HTR-8/SVneo (cell line): ENCODE measurements around the gene BDKRB1.
"Not testable (repeated sequence)": the region's sequence is repeated elsewhere in the genome, so short reads cannot be mapped to it uniquely, and the experiment has no call there.

ENCODE experiments used
- DNase-seq: peaks from one replicate; pipeline ENCODE4 v3.0.0; 2011; ENCODE audit warnings: low spot score, mixed read lengths; ENCODE audit not compliant: insufficient read length
- FAIRE-seq: peaks from 2 replicates; lab custom pipeline; 2011; peaks lifted over from hg19 to GRCh38; lab: Jason Lieb, UNC

Gene BDKRB1

DNA sequence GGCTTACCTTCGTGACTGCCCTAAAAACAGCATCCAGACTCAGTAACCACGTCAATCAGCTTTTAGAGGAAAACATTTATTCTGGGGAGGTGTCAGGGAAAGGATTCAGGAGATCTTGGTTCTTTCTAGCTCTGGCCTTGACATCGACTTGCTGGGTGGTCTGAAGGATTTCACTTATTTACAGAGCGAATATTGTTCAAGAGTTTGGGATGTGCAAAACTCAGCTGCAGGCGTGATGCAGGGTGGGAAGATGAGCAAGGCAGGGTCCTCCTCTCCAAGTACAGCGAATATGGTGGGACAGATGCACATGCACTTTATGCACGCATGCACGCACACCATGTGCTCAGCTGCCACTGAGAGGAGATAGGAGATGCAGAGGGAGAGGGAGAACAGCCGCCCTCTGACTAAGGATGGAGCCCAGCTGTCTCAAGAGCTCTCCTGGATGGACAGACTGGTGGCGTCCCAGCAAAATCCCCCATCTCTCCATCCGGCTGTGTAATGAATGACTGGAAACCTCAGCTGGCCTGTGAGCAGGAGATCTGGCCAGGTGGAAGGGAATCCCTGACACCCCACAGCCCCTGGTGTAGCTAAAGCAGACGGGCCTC lies 24.4 kb upstream of the BDKRB1 start:
- FAIRE-seq, result no peak

DNA sequence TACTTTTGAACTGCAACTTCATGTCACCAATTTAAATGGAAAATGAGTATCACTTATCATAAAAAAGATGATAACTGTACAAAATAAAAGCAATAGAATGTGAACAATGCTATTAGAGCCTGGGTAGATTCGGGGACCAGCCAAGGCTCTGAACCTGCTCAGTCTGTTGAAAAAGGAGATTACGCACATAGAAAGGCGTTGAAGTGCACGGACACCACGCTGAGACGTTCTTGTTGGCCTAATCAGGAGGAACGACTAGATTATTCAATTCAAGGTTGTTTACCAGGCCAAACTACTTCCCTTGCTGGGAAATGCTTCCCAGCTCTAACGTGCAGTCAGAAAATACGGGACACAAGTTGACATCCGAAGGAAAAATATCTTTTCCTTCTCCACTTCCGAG lies 23.5 kb upstream of the BDKRB1 start:
- DNase-seq (no peak), FAIRE-seq (no peak)

More for the DNA sequence above, 24.4 kb upstream of the BDKRB1 start:
- no peak for DNase-seq

DNA sequence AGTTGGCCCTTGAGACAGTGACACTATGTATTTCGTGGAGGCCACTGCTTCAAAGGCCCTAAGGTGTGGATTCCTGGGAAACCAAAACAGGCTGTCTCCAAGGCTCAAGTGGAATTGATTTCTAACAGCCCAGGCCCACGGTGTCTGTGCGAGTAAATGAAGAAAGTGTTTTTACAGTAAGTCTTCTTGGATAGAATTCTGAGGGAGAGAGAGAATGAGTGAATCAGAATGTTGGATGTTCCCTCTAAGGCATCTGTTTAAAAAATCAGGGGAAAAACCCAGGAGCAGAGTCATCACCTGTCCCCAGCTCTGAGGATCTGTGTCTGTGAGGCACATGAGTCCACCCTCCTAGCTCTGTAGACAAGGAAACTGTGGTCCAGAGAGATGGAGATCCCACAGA lies 22.3 kb upstream of the BDKRB1 start:
- no peak for DNase-seq
- FAIRE-seq, result no peak

DNA sequence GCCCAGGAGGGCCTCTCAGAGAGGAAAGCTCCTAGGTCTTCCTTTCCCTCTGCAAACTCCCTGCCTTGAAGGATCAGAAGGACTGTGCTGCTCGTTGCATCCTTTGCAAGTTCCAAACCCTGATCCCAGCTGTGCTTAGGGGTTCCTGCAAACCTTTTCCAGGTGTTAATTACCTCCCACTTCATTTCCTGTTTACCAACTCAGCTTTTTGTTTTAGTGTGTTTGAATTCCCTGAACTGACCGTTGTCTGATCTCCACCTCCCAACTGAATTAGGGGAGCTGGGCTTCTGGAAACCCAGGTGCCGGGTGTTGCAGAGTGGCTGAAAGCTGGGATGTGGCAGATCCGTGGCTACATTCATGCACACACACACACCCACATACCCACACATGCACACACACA lies 20.6 kb upstream of the BDKRB1 start:
- DNase-seq (no peak), FAIRE-seq (no peak)

DNA sequence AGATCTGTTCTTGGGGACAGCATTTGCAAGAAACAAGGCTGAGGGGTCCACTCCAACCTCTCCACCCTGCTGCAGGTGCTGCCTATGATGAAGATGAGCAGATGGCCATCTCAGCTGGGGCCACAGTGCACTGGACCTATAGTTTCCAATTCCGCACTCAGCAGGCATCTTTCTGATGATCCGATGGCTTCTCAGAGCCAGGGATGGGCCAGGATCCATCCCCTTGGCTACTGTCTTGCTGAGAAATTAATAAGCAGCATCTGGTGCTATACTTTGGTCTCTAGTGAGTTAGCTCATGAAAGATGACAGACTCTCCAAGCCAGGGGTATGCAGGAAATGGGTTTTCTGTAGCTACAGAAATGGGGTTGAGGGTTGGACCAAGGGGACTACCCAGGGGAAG lies 18.4 kb upstream of the BDKRB1 start:
- DNase-seq, result no peak
- no peak for FAIRE-seq

DNA sequence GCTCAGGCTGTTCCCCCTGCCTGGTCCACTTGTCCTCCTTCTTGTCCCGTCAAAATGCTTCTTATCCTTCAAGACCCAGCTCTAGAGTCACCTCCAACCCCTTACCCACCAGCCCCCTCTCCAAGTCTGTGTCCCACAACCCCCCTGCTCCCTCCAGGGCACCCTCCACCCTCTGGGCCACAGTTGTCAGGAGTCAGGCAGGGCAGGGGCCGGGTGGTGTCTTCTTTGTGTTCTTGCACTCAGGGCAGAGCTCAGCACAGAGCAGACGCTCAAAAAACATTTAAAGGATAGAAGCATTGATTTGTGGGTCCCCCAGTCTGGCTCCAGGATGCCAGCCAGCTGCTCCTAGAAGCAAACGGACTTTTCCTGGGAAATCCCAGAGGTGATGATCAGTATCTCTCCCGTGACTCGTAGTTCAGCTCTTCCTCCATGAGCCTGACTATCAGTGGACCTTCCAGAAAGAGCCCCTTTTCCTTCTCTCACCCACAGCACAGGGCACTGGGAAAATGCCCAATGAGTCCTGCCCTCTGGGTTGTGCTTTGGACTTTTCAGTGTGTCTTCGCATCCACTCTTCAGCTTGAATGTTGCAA lies 17.2 kb upstream of the BDKRB1 start:
- FAIRE-seq (no peak), DNase-seq (no peak)

DNA sequence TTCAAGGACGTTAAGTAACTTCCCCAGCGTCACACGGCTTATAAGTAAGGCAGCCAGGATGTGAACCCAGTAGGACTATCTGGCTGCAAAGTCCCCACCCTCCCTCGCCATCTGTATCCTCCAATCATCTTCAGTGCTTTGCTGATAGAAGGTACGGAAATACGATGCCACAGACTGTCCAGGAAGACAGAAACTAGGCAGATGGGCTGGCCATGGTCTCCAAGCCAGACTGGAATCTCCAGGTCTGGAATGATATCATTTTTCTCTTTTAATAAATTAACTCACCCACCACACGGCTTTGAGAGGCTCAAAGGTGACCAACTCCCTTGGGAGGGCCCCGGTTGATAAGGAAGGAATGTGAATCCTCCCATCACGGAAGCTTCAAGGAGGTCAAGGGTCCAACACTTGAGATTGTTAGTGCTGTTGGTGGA lies 16.3 kb upstream of the BDKRB1 start:
- FAIRE-seq, result no peak
- no peak for DNase-seq

DNA sequence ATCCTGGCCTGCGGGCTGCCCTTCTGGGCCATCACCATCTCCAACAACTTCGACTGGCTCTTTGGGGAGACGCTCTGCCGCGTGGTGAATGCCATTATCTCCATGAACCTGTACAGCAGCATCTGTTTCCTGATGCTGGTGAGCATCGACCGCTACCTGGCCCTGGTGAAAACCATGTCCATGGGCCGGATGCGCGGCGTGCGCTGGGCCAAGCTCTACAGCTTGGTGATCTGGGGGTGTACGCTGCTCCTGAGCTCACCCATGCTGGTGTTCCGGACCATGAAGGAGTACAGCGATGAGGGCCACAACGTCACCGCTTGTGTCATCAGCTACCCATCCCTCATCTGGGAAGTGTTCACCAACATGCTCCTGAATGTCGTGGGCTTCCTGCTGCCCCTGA lies 15.4 kb upstream of the BDKRB1 start:
- no peak for FAIRE-seq

DNA sequence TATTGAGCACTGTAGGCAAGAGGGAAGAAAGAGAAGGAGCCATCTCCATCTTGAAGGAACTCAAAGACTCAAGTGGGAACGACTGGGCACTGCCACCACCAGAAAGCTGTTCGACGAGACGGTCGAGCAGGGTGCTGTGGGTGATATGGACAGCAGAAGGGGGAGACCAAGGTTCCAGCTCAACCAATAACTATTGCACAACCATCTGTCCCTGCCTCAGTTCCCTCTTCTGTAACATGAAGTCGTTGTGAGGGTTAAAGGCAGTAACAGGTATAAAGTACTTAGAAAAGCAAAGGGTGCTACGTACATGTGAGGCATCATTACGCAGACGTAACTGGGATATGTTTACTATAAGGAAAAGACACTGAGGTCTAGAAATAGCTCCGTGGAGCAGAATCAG lies 13.9 kb upstream of the BDKRB1 start:
- DNase-seq (no peak), FAIRE-seq (no peak)

More for the DNA sequence above, 15.4 kb upstream of the BDKRB1 start:
- DNase-seq, result no peak

DNA sequence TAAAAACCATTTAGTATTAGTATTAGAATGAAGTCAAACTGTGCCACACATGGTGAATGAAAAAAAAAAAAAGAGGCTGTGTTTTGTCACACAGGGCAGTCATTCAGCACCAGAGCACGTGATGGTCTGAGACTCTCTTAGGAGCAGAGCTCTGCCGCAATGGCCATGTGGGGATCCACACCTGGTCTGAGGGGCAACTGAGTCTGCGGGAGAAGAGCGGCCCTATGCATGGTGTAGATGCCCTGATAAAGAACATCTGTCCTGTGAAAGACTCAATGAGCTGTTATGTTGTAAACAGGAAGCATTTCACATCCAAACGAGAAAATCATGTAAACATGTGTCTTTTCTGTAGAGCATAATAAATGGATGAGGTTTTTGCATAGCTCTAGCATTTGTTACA lies 12.2 kb upstream of the BDKRB1 start:
- FAIRE-seq, result no peak
- DNase-seq, result no peak

DNA sequence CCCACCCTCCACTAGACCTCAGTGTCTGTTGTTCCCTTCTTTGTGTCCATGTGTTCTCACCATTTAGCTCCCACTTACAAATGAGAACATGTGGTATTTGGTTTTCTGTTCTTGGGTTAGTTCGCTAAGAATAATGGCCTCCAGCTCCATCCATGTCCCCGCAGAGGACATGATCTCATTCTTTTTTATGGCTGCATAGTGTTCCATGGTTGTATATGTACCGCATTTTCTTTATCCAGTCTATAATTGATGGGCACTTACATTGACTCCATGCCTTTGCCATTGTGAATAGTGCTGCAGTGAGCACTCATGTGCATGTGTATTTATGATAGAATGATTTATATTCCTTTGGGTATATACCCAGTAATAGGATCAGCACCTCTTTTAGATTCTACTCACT lies 10.9 kb upstream of the BDKRB1 start:
- DNase-seq, FAIRE-seq: not testable (repeated sequence)

DNA sequence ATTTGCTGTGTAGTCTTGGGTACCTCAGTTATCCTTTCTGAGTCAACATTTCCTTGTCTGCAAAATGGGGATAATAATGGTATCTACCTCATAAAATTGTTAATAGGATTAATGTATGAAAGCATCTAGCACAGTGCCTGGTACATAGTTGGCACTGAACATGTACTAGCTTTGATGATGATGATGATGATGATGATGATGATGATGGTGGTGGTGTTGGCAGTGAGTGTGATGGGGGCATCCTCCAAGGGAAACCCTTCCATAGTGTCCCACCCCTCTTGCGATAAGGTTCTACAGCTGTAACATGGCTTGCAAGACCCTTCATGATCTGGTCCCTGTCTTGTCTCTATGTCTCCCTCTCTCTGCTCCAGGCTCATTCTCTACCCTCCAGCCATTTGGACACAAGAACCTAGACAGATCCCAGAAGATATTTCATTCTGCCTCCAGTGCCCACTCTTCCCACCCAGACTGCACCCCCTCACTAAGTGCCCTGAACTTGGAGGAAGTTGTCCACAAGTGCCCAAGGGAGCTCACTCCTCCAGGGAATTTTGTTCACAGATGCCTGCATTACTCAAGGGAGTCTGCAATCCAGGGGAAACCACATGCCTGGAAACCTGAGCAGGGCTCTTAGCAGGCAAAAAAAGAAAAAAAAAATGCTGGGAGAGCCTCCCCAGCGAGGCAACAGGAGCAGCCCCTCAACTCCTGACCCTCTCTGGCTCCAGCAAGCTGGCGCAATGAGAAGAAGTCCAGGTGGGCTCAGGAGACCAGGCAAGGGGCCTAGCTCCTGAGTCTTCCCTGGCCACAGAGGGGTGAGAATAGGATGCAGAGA lies 10.1 kb upstream of the BDKRB1 start:
- FAIRE-seq (no peak), DNase-seq (no peak)

DNA sequence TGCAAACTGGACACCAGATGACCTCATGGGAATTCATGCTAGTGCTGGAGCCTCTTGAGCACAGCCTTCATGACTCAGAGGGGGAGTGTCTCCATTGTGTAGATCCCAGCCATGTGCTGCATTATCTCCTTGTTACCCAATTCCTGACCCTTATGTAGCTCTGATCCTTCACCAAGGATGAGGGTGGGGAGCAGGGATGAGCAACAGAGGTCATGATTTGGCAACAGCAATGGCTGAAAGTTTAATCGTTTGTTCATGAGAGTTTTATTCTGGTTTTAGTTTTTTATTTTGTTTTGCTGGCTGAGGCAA lies 9.5 kb upstream of the BDKRB1 start:
- peak; percentile 94 for DNase-seq
- FAIRE-seq, result peak; percentile 86

DNA sequence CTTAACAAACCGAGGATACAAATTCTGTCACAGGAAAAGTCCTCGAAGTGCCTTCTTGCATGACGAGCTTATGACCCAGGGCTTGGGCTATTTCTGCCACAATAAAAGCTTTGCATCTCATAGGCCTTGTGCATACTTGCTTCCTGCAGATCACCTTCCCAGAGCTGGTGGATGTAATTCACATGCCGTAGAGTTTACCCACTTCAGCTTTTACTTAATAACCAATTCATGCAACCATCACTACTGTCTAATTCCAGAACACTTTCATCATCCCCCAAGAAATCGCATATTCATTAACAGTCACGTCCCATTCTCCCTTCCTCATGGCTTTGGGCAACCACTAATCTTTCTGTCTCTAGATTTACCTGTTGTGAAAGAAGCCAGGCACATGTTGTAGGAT lies 9.0 kb upstream of the BDKRB1 start:
- FAIRE-seq (no peak), DNase-seq (no peak)

DNA sequence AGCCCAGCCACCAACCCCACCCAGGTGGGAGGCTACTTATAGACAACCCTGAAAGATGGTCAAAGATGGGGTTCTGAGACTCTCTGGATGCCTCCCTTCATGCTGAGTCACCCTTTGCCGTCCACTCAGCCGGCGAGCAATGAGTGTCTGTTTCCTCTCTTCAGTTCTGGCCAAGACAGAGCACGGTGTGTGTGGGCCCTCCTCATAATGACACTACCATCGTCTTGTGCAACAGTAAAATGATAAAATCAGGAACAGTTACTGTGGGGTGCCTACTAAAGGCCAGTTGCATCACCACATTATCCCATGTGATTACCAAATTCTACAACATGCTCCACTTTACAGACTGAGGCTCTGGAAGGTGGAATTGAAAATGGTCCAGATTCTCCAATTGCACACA lies 7.0 kb upstream of the BDKRB1 start:
- FAIRE-seq (peak; percentile 93), DNase-seq (peak; percentile 66)

DNA sequence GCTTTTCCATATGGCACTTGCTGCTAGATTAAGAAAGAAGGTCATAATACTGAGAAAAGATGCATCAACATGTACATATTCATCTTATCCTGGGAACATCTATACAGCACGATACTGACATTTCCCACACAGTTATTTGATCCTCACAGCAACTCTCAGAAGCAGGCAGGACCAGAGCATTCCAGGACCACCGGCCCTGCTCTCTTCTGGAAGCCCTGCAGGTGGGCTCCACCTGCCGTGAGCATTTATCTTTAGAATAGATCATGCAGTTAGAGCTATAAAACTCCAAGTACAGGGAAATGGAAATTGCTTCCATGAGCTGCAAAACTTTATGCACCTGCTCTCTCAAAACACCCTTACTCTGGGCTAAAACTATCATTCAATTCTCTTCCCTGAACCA lies 5.5 kb upstream of the BDKRB1 start:
- FAIRE-seq (no peak), DNase-seq (no peak)

DNA sequence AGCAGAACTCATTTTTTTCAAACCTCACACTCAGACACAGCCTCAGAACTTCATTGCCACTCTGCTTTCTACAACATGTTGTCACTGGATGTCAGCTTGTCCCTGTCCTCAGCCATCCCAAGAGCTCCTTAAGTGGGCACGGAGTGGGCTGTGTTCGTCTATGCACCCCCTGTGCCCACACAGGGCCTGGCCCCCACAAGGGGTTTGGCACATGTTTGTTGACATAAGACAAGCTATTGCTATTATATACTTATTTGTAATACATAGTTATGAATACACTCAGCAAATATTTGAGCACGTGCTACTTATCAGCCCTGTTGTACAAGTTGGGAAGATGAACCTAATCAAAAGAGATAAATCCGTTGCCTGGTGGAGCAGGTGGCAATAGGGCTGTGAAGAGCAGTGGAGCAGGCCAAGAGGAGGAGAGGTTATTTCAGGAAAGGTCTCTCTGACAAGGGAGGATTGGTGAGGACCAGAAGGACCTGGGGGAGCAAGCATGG lies 4.3 kb upstream of the BDKRB1 start:
- DNase-seq (no peak), FAIRE-seq (no peak)

DNA sequence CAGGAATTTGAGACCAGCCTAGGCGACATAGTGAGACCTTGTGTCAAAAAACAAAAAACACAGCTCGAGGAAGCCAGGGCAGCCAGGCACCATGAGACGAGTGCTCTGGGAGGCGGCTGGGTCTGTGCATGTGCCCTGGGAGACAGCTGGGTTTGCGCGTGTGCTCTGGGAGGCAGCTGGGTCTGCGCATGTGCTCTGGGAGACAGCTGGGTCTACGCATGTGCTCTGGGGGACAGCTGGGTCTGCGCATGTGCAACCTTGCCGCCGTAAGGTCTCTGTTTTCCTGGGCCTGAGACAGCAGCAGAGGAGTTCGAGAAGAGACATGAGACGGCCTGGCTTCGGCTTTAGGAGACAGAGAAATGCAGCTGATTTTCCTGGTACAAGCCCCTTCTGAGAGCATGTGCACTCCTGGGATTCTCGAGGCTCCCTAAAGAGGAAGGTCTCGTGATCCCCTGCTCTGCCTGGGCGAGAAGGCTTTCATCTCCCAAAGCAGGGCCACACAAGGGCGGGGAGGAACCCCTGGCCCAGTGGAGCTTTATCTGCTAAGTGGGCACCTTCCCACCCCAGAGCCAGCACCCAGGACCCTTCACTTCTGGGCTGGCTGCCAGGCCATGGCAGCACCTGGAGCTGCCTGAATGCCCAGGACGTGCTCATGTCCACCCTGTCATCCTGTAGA lies 3.5 kb upstream of the BDKRB1 start:
- no peak for DNase-seq
- no peak for FAIRE-seq

DNA sequence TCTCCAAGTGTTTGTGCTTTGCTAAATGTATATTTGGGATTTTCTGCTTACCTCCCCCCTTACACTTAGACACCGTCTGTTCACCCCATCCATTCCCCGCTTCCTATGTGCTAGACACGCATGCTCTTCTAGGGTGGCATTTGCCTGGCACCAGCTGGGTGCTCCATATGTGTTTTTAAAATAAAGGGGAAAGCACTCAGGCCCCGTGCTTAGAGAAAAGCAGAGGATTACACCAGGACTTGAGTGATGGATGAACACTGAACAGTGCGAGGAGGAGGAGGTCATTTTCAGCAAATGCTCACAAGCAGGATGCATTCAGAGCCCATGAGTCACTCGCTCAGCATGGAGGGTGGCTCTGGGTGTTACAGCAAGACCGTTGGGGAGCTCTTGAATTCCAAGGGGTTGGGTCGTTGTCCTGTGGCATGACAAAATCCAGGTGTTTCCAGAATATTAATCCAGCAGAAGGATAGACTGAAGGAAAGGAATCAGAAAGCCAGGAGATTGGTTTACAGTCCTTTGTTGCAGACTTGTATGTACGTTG lies 2.9 kb upstream of the BDKRB1 start:
- DNase-seq (peak; percentile 88), FAIRE-seq (peak; percentile 97)

DNA sequence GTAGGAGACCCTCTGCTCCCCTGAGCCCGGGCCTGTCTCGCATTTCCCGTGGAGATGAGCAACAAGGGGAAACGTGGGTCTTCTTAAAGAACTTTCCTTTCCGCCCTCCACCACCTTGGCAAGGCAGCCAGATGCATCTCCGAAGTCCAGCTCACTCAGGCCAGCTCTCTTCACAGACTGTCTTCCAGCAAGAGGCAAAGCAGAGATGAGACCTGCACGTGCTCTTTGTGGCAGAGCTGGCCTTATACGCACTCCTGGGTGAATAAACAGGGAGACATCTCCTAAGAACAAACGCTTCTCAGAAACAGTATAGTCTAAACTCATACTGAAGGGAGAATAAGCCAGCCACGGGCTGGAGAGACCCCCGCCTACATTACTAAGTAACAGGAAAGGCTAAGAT lies 1.3 kb upstream of the BDKRB1 start:
- FAIRE-seq, result no peak
- DNase-seq, result no peak

DNA sequence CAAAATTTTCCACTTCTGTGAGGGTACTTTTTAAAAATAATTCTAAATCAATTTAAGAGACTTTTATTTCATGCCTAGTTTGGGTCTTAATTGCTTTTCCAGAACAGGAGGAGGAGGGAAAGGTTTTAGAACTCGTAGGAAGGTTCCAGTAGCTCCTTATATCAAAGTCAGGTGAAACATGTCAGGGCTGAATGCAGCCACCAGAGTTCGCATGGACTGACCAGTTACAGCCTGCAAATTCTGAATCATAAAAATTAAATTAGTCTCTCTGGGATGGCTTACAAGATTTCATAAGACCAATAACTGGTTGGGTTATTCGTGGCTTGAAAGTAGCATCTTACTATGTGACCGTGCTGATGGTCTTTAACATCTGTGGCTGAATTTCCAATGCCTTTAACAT lies 397 bp downstream of the BDKRB1 start:
- no peak for FAIRE-seq
- no peak for DNase-seq
